NB4 (cell line): ENCODE results near the gene CLEC2L.

Experiments used
- POLR2A ChIP-seq: IDR thresholded peaks from 2 replicates; pipeline ENCODE4 v1.6.1; 2011; ENCODE audit warnings: mild to moderate bottlenecking; ENCODE audit not compliant: insufficient read length; ENCODE audit errors: extremely low read depth
- TF ChIP-seq, protein P1 (sequence below): IDR thresholded peaks from one replicate; pipeline ENCODE4 v1.5.1; 2012; ENCODE audit warnings: low read depth, low read length
- TF ChIP-seq, protein P2 (sequence below): IDR thresholded peaks from 2 replicates; pipeline ENCODE4 v1.6.1; 2011; ENCODE audit warnings: low read depth, low read length

DNA sequence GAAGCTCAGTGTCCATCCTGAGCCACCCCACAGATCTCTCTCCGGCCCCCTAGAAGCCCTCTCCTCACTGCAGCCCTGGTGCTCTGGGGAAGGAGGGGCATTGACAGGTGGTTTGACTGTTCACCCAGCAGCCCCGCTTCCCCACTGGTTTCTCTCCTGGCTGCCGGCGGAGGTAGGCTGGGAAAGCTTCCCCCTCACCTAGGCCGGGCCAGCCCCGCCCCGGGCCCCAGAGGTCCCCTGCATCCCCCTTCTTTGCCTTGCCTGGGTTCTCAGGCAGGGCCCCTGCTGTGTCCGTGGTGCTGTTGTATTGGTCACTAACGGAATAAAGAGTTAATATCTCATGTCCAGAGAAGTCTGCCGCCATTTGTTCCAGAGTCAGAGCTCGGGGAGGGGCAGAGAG, 21.2 kb downstream of the CLEC2L start:
- TF ChIP-seq, protein P1, sequence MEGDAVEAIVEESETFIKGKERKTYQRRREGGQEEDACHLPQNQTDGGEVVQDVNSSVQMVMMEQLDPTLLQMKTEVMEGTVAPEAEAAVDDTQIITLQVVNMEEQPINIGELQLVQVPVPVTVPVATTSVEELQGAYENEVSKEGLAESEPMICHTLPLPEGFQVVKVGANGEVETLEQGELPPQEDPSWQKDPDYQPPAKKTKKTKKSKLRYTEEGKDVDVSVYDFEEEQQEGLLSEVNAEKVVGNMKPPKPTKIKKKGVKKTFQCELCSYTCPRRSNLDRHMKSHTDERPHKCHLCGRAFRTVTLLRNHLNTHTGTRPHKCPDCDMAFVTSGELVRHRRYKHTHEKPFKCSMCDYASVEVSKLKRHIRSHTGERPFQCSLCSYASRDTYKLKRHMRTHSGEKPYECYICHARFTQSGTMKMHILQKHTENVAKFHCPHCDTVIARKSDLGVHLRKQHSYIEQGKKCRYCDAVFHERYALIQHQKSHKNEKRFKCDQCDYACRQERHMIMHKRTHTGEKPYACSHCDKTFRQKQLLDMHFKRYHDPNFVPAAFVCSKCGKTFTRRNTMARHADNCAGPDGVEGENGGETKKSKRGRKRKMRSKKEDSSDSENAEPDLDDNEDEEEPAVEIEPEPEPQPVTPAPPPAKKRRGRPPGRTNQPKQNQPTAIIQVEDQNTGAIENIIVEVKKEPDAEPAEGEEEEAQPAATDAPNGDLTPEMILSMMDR, result no peak
- no peak for TF ChIP-seq POLR2A
- TF ChIP-seq, protein P2, sequence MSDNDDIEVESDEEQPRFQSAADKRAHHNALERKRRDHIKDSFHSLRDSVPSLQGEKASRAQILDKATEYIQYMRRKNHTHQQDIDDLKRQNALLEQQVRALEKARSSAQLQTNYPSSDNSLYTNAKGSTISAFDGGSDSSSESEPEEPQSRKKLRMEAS, result no peak
